GM21576 (cell line): Measurements from ENCODE around the gene ATXN10.
"Not testable (repeated sequence)": the region's sequence is repeated elsewhere in the genome, so short reads cannot be mapped to it uniquely, and the experiment has no call there.

Experiments used
- ATAC-seq: cut with Tn5 transposase; IDR thresholded peaks from one replicate; pipeline ENCODE4 v1.9.1; 2021; ENCODE audit warnings: mild to moderate bottlenecking, moderate library complexity; ENCODE audit not compliant: unreplicated experiment

The ATXN10 gene

GRCh38 chr22:45676024-45676423 is 4.4 kb downstream of the ATXN10 start:
- ATAC-seq: no peak

GRCh38 chr22:45677063-45677462 is 5.4 kb downstream of the ATXN10 start:
- no peak for ATAC-seq

- no peak for ATAC-seq
These were observed 7.6 kb downstream of the ATXN10 start for GRCh38 chr22:45678961-45679912.

- no peak for ATAC-seq
These were observed 9.5 kb downstream of the ATXN10 start for GRCh38 chr22:45680932-45681700.

- no peak for ATAC-seq
These were observed 10.4 kb downstream of the ATXN10 start for GRCh38 chr22:45682064-45682463.

GRCh38 chr22:45682773-45683172 is 11.1 kb downstream of the ATXN10 start:
- ATAC-seq: not testable (repeated sequence)

GRCh38 chr22:45683248-45683647 is 11.6 kb downstream of the ATXN10 start:
- ATAC-seq: no peak

GRCh38 chr22:45683680-45684079 is 12.0 kb downstream of the ATXN10 start:
- no peak for ATAC-seq

- ATAC-seq: no peak
These were observed 12.5 kb downstream of the ATXN10 start for GRCh38 chr22:45684169-45684568.

- ATAC-seq: no peak
These were observed 13.3 kb downstream of the ATXN10 start for GRCh38 chr22:45684752-45685574.

- ATAC-seq: no peak
These were observed 14.4 kb downstream of the ATXN10 start for GRCh38 chr22:45686004-45686403.

- no peak for ATAC-seq
These were observed 15.2 kb downstream of the ATXN10 start for GRCh38 chr22:45686836-45687235.

- ATAC-seq: no peak
These were observed 17.0 kb downstream of the ATXN10 start for GRCh38 chr22:45688600-45689080.

- no peak for ATAC-seq
These were observed 17.6 kb downstream of the ATXN10 start for GRCh38 chr22:45689211-45689610.

- no peak for ATAC-seq
These were observed 18.4 kb downstream of the ATXN10 start for GRCh38 chr22:45690008-45690407.

GRCh38 chr22:45692549-45692948 is 20.9 kb downstream of the ATXN10 start:
- ATAC-seq: no peak

GRCh38 chr22:45693835-45694234 is 22.2 kb downstream of the ATXN10 start:
- no peak for ATAC-seq

- no peak for ATAC-seq
These were observed 24.6 kb downstream of the ATXN10 start for GRCh38 chr22:45696227-45696626.

GRCh38 chr22:45698094-45698493 is 26.5 kb downstream of the ATXN10 start:
- no peak for ATAC-seq

- no peak for ATAC-seq
These were observed 31.3 kb downstream of the ATXN10 start for GRCh38 chr22:45702981-45703380.

GRCh38 chr22:45703758-45704157 is 32.1 kb downstream of the ATXN10 start:
- no peak for ATAC-seq
